Measurements from ENCODE around the gene ADAMTS17. TPM values are rescaled to one million over a fixed set of nuclear protein-coding genes. Genes with fewer than 3 reads are reported as not detected.

Gene ADAMTS17
- total RNA-seq, 1 donor from 2014 or later = 1.5 TPM

- peaks cover 5% of the 10 kb centered on the region for H3K4me1 Mint-ChIP-seq (ENCODE audit: unreplicated experiment)
- TF ChIP-seq CTCF (IDR thresholded peaks at IDR 0.05) = no peak
- no peaks in the 10 kb centered on the region for H3K36me3 Mint-ChIP-seq (ENCODE audit: unreplicated experiment)
- peaks cover 17% of the 10 kb centered on the region for H3K27me3 Mint-ChIP-seq (ENCODE audit: unreplicated experiment)
- no peaks in the 10 kb centered on the region for H3K9me3 Mint-ChIP-seq (ENCODE audit: unreplicated experiment)
- no peak overlapping the region for H3K27ac Mint-ChIP-seq (ENCODE audit: unreplicated experiment)
- DNase-seq (ENCODE audit: extremely low spot score, unreplicated experiment) = no peak
- no peak overlapping the region for H3K4me3 Mint-ChIP-seq (ENCODE audit: unreplicated experiment)
These were observed 382.4 kb downstream of the ADAMTS17 start for GRCh38 chr15:99959326-99959725.

GRCh38 chr15:99958426-99959097 is 383.2 kb downstream of the ADAMTS17 start:
- Mint-ChIP-seq H3K36me3 (ENCODE audit: unreplicated experiment) (no peaks in the 10 kb centered on the region), H3K4me1 (ENCODE audit: unreplicated experiment) (peaks cover 7% of the 10 kb centered on the region), H3K27ac (ENCODE audit: unreplicated experiment) (no peak overlapping the region), H3K9me3 (ENCODE audit: unreplicated experiment) (no peaks in the 10 kb centered on the region), H3K27me3 (ENCODE audit: unreplicated experiment) (peaks cover 17% of the 10 kb centered on the region), H3K4me3 (ENCODE audit: unreplicated experiment) (no peak overlapping the region)
- DNase-seq (ENCODE audit: extremely low spot score, unreplicated experiment) = no peak
- TF ChIP-seq CTCF (IDR thresholded peaks at IDR 0.05) = no peak

- Mint-ChIP-seq H3K27ac (ENCODE audit: unreplicated experiment) (no peak overlapping the region), H3K9me3 (ENCODE audit: unreplicated experiment) (no peaks in the 10 kb centered on the region), H3K27me3 (ENCODE audit: unreplicated experiment) (peaks cover 17% of the 10 kb centered on the region), H3K36me3 (ENCODE audit: unreplicated experiment) (no peaks in the 10 kb centered on the region), H3K4me1 (ENCODE audit: unreplicated experiment) (peaks cover 7% of the 10 kb centered on the region), H3K4me3 (ENCODE audit: unreplicated experiment) (no peak overlapping the region)
- DNase-seq (ENCODE audit: extremely low spot score, unreplicated experiment) = no peak
- TF ChIP-seq CTCF (IDR thresholded peaks at IDR 0.05) = no peak
These were observed 384.1 kb downstream of the ADAMTS17 start for GRCh38 chr15:99957642-99958013.

- Mint-ChIP-seq H3K9me3 (ENCODE audit: unreplicated experiment) (no peaks in the 10 kb centered on the region), H3K36me3 (ENCODE audit: unreplicated experiment) (no peaks in the 10 kb centered on the region), H3K27ac (ENCODE audit: unreplicated experiment) (no peak overlapping the region), H3K4me1 (ENCODE audit: unreplicated experiment) (peaks cover 7% of the 10 kb centered on the region), H3K4me3 (ENCODE audit: unreplicated experiment) (no peak overlapping the region), H3K27me3 (ENCODE audit: unreplicated experiment) (peaks cover 17% of the 10 kb centered on the region)
- DNase-seq (ENCODE audit: extremely low spot score, unreplicated experiment) = peak; percentile 66
- no peak for TF ChIP-seq CTCF (IDR thresholded peaks at IDR 0.05)
These were observed 384.7 kb downstream of the ADAMTS17 start for GRCh38 chr15:99956820-99957641.

All from osteocyte (in vitro differentiated cells).